Kidney (tissue), 14 donors: ENCODE measurements around the gene LRCH3. TPM values are rescaled to one million over a fixed set of nuclear protein-coding genes. Genes with fewer than 3 reads are reported as not detected.

Source experiments
- DNase-seq, 5 donors: peaks; one replicate each; pipeline ENCODE4 v3.0.0-alpha.2; 2013 to 2020
- FAIRE-seq: peaks from 2 replicates; lab custom pipeline; 2012; peaks lifted over from hg19 to GRCh38; lab: Jason Lieb, UNC
- H3K27ac ChIP-seq, 2 donors: one replicate each; pipeline ENCODE4 v1.7.0; 2013; ENCODE audit warnings: low read depth in 2 of 2, low read length in 2 of 2, inconsistent platforms in 1 of 2
- H3K27me3 ChIP-seq: one replicate; pipeline ENCODE4 v1.7.1; 2013; ENCODE audit warnings: low read length, inconsistent platforms; ENCODE audit not compliant: control insufficient read depth, insufficient read depth
- H3K36me3 ChIP-seq, 3 donors: one replicate each; pipeline versions ENCODE4 v1.7.0 to v1.7.1; 2013; ENCODE audit warnings: low read length in 3 of 3, control low read depth in 1 of 3, inconsistent platforms in 1 of 3; ENCODE audit not compliant: insufficient read depth in 3 of 3, control insufficient read depth in 2 of 3
- H3K4me1 ChIP-seq, 3 donors: one replicate each; pipeline versions ENCODE4 v1.7.0 to v1.7.1; 2013; ENCODE audit warnings: low read length in 3 of 3, inconsistent platforms in 1 of 3, low read depth in 1 of 3; ENCODE audit not compliant: control insufficient read depth in 2 of 3, insufficient read depth in 2 of 3
- H3K4me3 ChIP-seq, 3 donors: one replicate each; pipeline versions ENCODE4 v1.7.0 to v1.8.1; 2013; ENCODE audit warnings: low read length in 3 of 3, control low read depth in 1 of 3, inconsistent platforms in 1 of 3
- H3K9ac ChIP-seq, 3 donors: one replicate each; pipeline versions ENCODE4 v1.7.0 to v1.7.1; 2013; ENCODE audit warnings: low read length in 3 of 3, control low read depth in 1 of 3, inconsistent platforms in 1 of 3
- H3K9me3 ChIP-seq, 3 donors: one replicate each; pipeline versions ENCODE4 v1.7.0 to v1.7.1; 2013; ENCODE audit warnings: low read length in 3 of 3, control low read depth in 1 of 3, inconsistent platforms in 1 of 3; ENCODE audit not compliant: control insufficient read depth in 2 of 3, insufficient read depth in 1 of 3
- intact Hi-C: fragments of 100-400 bp; cut with DNase I; formaldehyde crosslinking; loops from one replicate; pipeline ENCODE4 v1.11.1; 2022
- polyA plus RNA-seq: library from polyadenylated mRNA; stranded (reverse); fragments of 350-450 nt; fragmentation: Illumina TruSeq; extraction: RNeasy Lipid Tissue Mini Kit (QIAGEN cat#74804); gene quantifications from one replicate; pipeline ENCODE4 v1.2.3, GENCODE V29; 2014; ENCODE audit warnings: low read depth, low replicate concordance; ENCODE audit not compliant: insufficient read depth
- total RNA-seq: library from RNA; stranded (reverse); fragmentation: NEBNext Ultra II Directional; extraction: Animal tissue kit (Norgen Biotek cat#: 25700); gene quantifications from one replicate; pipeline ENCODE4 v1.2.1, GENCODE V29; 2021
- TF ChIP-seq, protein P1 (sequence below): IDR thresholded peaks from 3 replicates; pipeline ENCODE4 v1.5.1; 2012; ENCODE audit warnings: mild to moderate bottlenecking, moderate library complexity, borderline replicate concordance; ENCODE audit not compliant: insufficient read depth; ENCODE audit errors: extremely low read depth
- donor health status: control.
- donor health status: control.
- donor health status: control.
- donor health status: control.
- donor health status: control.
- donor health status: DM: yes; HTN: yes; CAD: no.
- donor health status: Normal renal cell carcinoma (clear cell type).

The LRCH3 gene
- total and polyA plus RNA-seq, 2 donors from 2014 or later = 11.6 to 52.0 TPM

DNA sequence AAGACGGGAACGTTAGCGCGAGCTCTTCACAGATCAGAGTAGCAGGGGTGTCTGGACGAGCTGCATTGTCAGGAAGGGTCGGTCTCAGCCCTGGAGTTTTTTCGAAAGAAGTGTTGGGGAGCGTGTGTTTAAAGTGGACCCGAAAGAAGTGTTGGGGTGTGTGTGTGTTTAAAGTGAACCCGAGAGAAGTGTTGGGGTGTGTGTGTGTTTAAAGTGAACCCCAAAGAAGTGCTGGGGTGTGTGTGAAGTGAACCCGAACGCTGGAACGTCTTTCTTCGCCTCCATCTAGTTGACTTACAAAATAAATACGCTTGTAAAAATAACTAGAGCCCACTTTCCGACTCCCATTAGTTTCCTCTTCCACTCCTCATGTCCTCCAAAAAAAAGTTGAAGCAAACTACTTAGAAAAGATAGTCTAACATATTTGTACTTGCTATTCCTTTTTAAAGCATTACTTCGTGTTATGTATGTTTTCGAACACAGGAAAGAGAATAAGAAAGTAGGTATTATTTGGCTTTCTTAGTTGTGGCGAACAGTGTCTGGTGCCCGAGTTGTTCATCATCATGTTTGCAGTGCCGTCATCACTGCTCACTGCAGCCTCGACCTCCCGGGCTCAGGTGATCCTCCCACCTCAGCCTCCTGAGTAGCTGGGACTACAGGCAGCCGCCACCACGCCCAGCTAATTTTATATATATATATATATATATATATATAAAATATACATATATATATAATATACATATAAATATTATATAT lies 1.0 kb downstream of the LRCH3 start:
- Histone ChIP-seq H3K9me3 (no peaks in the 10 kb centered on the region), H3K9ac (peak overlapping the region; percentile 83 to 93 (median 86)), H3K27me3 (no peaks in the 10 kb centered on the region), H3K36me3 (peaks cover 0 to 3% (median 0%) of the 10 kb centered on the region in 3 donors), H3K4me1 (peaks cover 0 to 4% (median 0%) of the 10 kb centered on the region in 3 donors), H3K27ac (peak overlapping the region; percentile 98 to 99), H3K4me3 (peak overlapping the region; percentile 84 to 89 (median 85))
- TF ChIP-seq, protein P1, sequence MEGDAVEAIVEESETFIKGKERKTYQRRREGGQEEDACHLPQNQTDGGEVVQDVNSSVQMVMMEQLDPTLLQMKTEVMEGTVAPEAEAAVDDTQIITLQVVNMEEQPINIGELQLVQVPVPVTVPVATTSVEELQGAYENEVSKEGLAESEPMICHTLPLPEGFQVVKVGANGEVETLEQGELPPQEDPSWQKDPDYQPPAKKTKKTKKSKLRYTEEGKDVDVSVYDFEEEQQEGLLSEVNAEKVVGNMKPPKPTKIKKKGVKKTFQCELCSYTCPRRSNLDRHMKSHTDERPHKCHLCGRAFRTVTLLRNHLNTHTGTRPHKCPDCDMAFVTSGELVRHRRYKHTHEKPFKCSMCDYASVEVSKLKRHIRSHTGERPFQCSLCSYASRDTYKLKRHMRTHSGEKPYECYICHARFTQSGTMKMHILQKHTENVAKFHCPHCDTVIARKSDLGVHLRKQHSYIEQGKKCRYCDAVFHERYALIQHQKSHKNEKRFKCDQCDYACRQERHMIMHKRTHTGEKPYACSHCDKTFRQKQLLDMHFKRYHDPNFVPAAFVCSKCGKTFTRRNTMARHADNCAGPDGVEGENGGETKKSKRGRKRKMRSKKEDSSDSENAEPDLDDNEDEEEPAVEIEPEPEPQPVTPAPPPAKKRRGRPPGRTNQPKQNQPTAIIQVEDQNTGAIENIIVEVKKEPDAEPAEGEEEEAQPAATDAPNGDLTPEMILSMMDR = no peak
- DNase-seq (peak in 2 of 5 donors; percentile 45 to 68), FAIRE-seq (no peak)
- intact Hi-C loops = no loop called here

DNA sequence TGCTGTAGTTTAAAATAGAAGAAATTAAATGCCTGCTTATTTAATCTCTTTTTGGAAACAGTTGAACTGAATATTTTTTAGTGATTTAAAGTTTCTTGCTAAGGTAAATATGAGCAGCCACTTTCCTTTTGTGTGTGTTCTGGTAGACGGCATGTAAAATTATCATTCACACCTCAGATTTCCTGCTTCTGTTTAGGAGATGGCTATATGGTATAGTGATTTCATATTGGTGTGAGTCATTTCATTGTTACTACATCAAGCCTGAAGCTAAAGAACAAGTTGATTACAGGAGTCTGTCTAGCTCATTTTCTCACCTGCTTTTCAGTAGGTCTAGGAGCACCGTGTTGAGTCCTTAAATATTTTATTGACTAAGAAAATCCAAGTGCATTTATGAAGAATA lies 2.2 kb downstream of the LRCH3 start:
- FAIRE-seq (no peak), DNase-seq (no peak)
- Histone ChIP-seq H3K27ac (no peak overlapping the region), H3K4me3 (no peak overlapping the region), H3K9me3 (no peaks in the 10 kb centered on the region), H3K4me1 (peaks cover 0 to 4% (median 0%) of the 10 kb centered on the region in 3 donors), H3K36me3 (no peaks in the 10 kb centered on the region), H3K9ac (no peak overlapping the region), H3K27me3 (no peaks in the 10 kb centered on the region)
- TF ChIP-seq, protein P1 = no peak
- intact Hi-C loops = no loop called here

DNA sequence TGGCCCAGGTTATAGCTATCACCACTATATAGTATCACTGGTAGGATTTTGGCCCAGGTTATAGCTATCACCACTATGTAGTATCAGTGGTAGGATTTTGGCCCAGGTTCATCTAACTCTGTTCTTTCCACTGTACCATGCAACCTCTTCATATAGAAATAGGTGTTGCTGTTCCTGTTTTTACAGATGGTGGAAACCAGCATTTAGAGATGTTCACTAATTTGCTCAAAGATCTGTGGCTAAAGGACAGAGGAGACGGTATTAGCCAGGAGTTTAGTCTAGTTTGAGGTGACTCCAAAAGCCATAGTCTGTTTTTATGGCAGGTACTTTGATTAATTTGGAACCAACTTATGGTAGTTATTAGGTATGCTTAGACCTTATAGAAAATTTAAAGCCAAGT lies 3.1 kb downstream of the LRCH3 start:
- H3K27ac ChIP-seq = no peak overlapping the region
- FAIRE-seq (no peak), DNase-seq (no peak)
- TF ChIP-seq, protein P1 = no peak
- intact Hi-C loops = no loop called here
- H3K9me3 ChIP-seq = no peaks in the 10 kb centered on the region
- H3K4me1 ChIP-seq = peaks cover 0 to 10% (median 5%) of the 10 kb centered on the region in 3 donors
- H3K9ac ChIP-seq = no peak overlapping the region
- H3K36me3 ChIP-seq = no peaks in the 10 kb centered on the region
- no peaks in the 10 kb centered on the region for H3K27me3 ChIP-seq
- no peak overlapping the region for H3K4me3 ChIP-seq
